Neural progenitor cell (in vitro differentiated cells): ENCODE results near the gene RPS6KB1. TPM values are rescaled to one million over a fixed set of nuclear protein-coding genes. Genes with fewer than 3 reads are reported as not detected.
"Not testable (repeated sequence)": the region's sequence is repeated elsewhere in the genome, so short reads cannot be mapped to it uniquely, and the experiment has no call there.

ENCODE experiments used
- DNase-seq: peaks from one replicate; pipeline ENCODE4 v3.0.0-alpha.2; 2016; ENCODE audit warnings: low spot score
- H2AFZ ChIP-seq: fragments of 200-600 bp; sonication (generic); replicated peaks from 2 replicates; pipeline ENCODE4 v1.6.1; 2016; ENCODE audit warnings: antibody characterized with exemption
- H3F3A ChIP-seq: fragments of 200-600 bp; sonication (generic); 2 replicates; pipeline ENCODE4 v1.6.1; 2016; ENCODE audit warnings: antibody characterized with exemption, low read depth
- H3K27ac ChIP-seq: fragments of 200-600 bp; sonication (generic); 2 replicates; pipeline ENCODE4 v1.5.1; 2016; ENCODE audit warnings: mild to moderate bottlenecking
- H3K27me3 ChIP-seq: fragments of 200-600 bp; sonication (generic); 2 replicates; pipeline ENCODE4 v1.6.1; 2016; ENCODE audit warnings: mild to moderate bottlenecking, moderate library complexity
- H3K36me3 ChIP-seq: fragments of 200-600 bp; sonication (generic); 2 replicates; pipeline ENCODE4 v1.5.1; 2016
- H3K4me1 ChIP-seq: fragments of 200-600 bp; sonication (generic); 2 replicates; pipeline ENCODE4 v1.6.1; 2016; ENCODE audit warnings: mixed run types
- H3K4me2 ChIP-seq: fragments of 200-600 bp; sonication (generic); 2 replicates; pipeline ENCODE4 v1.6.1; 2016
- H3K4me3 ChIP-seq: fragments of 200-600 bp; sonication (generic); 2 replicates; pipeline ENCODE4 v1.5.1; 2016
- H3K79me2 ChIP-seq: fragments of 200-600 bp; sonication (generic); 2 replicates; pipeline ENCODE4 v1.6.1; 2016; ENCODE audit warnings: low read depth
- H3K9ac ChIP-seq: fragments of 200-600 bp; sonication (generic); 2 replicates; pipeline ENCODE4 v1.6.1; 2016
- H3K9me3 ChIP-seq: fragments of 200-600 bp; sonication (generic); 2 replicates; pipeline ENCODE4 v1.5.1; 2016; ENCODE audit warnings: low read depth
- H4K20me1 ChIP-seq: fragments of 200-600 bp; sonication (generic); 2 replicates; pipeline ENCODE4 v1.6.1; 2016; ENCODE audit warnings: low read depth
- H3K27ac Mint-ChIP-seq: 3 replicates; pipeline ENCODE4 v1.8.0; 2021; ENCODE audit warnings: mixed read lengths
- H3K27me3 Mint-ChIP-seq: 2 replicates; pipeline ENCODE4 v1.8.0; 2022; ENCODE audit warnings: low read depth, mild to moderate bottlenecking, inconsistent platforms, moderate library complexity, mixed read lengths; ENCODE audit not compliant: insufficient read depth
- H3K36me3 Mint-ChIP-seq: 3 replicates; pipeline ENCODE4 v1.8.0; 2021; ENCODE audit warnings: mixed read lengths
- H3K4me1 Mint-ChIP-seq: 3 replicates; pipeline ENCODE4 v1.8.0; 2021; ENCODE audit warnings: mixed read lengths
- H3K4me3 Mint-ChIP-seq: 3 replicates; pipeline ENCODE4 v1.8.0; 2021; ENCODE audit warnings: mild to moderate bottlenecking, moderate library complexity, mixed read lengths
- H3K9me3 Mint-ChIP-seq: 3 replicates; pipeline ENCODE4 v1.8.0; 2020; ENCODE audit warnings: mixed read lengths
- EZH2 ChIP-seq: fragments of 200-600 bp; sonication (generic); IDR thresholded peaks from 2 replicates; pipeline ENCODE4 v1.6.1; 2017; ENCODE audit warnings: antibody characterized with exemption, mild to moderate bottlenecking, moderate library complexity
- EZH2phosphoT487 ChIP-seq: fragments of 200-600 bp; sonication (generic); IDR thresholded peaks from 2 replicates; pipeline ENCODE4 v1.6.1; 2017; ENCODE audit warnings: antibody characterized with exemption
- total RNA-seq: library from RNA; depleted of rRNA; stranded (reverse); fragments of >200 nt; gene quantifications from 2 replicates; pipeline ENCODE4 v1.2.3, GENCODE V29; 2015; ENCODE audit warnings: low replicate concordance
- TF ChIP-seq, protein P1 (sequence below): fragments of 200-600 bp; sonication (generic); IDR thresholded peaks from 2 replicates; pipeline ENCODE4 v1.5.1; 2017; ENCODE audit warnings: antibody characterized with exemption, mild to moderate bottlenecking

The RPS6KB1 gene
- total RNA-seq, 1 donor from 2014 or later = 18.7 TPM

DNA sequence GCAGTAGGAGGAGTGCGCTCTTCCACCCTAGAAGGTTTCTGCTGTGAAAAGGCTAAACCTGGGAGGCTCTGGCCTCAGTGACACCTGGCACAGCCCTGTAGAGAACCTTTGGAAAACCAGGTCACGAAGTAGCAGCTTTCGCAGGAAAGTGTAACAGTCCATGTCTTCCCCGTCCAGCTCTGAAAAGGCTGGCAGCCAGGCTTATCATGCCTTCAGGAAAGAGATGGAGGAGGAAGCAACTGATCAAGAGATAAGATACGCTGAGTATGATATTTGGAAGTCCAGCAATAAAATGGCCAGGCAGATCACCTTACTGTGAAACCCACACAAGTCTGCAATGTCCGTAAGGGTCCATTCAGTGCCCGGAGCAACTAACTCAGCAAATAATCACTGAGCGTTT is 22.4 kb upstream of the RPS6KB1 start:
- no peak overlapping the region for H3K4me3 Mint-ChIP-seq
- Histone ChIP-seq H3K4me2 (no peak overlapping the region), H2AFZ (no peak overlapping the region), H3F3A (no peaks in the 10 kb centered on the region), H3K4me3 (no peak overlapping the region), H3K79me2 (no peaks in the 10 kb centered on the region), H3K27ac (no peak overlapping the region), H3K9me3 (no peaks in the 10 kb centered on the region), H3K27me3 (no peaks in the 10 kb centered on the region), H3K9ac (no peak overlapping the region), H3K4me1 (no peaks in the 10 kb centered on the region), H4K20me1 (no peaks in the 10 kb centered on the region), H3K36me3 (no peaks in the 10 kb centered on the region)
- peaks cover 8% of the 10 kb centered on the region for H3K36me3 Mint-ChIP-seq
- no peaks in the 10 kb centered on the region for H3K9me3 Mint-ChIP-seq
- H3K27me3 Mint-ChIP-seq = no peaks in the 10 kb centered on the region
- TF ChIP-seq EZH2 (no peak), EZH2phosphoT487 (no peak)
- TF ChIP-seq, protein P1, sequence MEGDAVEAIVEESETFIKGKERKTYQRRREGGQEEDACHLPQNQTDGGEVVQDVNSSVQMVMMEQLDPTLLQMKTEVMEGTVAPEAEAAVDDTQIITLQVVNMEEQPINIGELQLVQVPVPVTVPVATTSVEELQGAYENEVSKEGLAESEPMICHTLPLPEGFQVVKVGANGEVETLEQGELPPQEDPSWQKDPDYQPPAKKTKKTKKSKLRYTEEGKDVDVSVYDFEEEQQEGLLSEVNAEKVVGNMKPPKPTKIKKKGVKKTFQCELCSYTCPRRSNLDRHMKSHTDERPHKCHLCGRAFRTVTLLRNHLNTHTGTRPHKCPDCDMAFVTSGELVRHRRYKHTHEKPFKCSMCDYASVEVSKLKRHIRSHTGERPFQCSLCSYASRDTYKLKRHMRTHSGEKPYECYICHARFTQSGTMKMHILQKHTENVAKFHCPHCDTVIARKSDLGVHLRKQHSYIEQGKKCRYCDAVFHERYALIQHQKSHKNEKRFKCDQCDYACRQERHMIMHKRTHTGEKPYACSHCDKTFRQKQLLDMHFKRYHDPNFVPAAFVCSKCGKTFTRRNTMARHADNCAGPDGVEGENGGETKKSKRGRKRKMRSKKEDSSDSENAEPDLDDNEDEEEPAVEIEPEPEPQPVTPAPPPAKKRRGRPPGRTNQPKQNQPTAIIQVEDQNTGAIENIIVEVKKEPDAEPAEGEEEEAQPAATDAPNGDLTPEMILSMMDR = no peak
- no peak overlapping the region for H3K27ac Mint-ChIP-seq
- H3K4me1 Mint-ChIP-seq = no peaks in the 10 kb centered on the region
- no peak for DNase-seq

DNA sequence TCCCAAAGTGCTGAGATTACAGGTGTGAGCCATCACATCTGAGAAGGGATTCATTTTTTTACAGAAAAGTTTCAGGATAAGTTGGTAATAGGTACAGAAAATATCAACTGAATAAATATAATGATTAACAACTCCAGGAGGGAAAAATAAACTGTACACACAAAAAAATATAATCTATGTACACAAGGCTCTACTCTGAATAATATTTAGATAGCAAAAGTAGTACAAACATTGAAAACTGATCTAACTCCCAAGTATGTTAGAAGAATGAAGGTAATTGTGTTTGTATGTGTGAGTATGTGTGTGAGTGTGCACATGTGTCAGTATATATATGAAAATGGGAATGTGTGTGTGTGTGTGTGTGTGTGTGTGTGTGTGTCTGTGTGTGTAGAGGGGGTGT is 20.6 kb upstream of the RPS6KB1 start:
- Mint-ChIP-seq H3K4me3 (no peak overlapping the region), H3K36me3 (peaks cover 11% of the 10 kb centered on the region), H3K4me1 (no peaks in the 10 kb centered on the region), H3K9me3 (no peaks in the 10 kb centered on the region), H3K27ac (no peak overlapping the region), H3K27me3 (no peaks in the 10 kb centered on the region)
- no peaks in the 10 kb centered on the region for H3K79me2 ChIP-seq
- H3K4me1 ChIP-seq = no peaks in the 10 kb centered on the region
- no peak overlapping the region for H3K4me3 ChIP-seq
- H3F3A ChIP-seq = no peaks in the 10 kb centered on the region
- DNase-seq = no peak
- H2AFZ ChIP-seq = no peak overlapping the region
- H3K36me3 ChIP-seq = no peaks in the 10 kb centered on the region
- H4K20me1 ChIP-seq = no peaks in the 10 kb centered on the region
- no peaks in the 10 kb centered on the region for H3K9me3 ChIP-seq
- no peak overlapping the region for H3K27ac ChIP-seq
- H3K9ac ChIP-seq = no peak overlapping the region
- TF ChIP-seq EZH2phosphoT487 = no peak
- no peak for TF ChIP-seq EZH2
- TF ChIP-seq, protein P1 = no peak
- no peaks in the 10 kb centered on the region for H3K27me3 ChIP-seq
- no peak overlapping the region for H3K4me2 ChIP-seq

DNA sequence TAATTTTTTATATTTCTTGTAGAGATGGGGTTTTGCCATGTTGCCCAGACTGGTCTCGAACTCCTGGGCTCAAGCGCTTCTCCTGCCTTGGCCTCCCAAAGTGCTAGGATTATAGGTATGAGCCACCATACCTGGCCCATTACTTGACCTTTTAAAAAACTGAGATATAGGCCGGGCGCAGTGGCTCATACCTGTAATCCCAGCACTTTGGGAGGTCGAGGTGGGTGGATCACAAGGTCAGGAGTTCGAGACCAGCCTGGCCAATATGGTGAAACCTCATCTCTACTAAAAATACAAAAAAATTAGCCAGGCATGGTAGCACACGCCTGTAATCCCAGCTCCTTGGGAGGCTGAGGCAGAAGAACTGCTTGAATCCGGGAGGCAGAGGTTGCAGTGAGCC is 19.5 kb upstream of the RPS6KB1 start:
- H3K4me3 Mint-ChIP-seq, H3K4me2 ChIP-seq, H3K9me3 Mint-ChIP-seq, H3K4me3 ChIP-seq, H3K36me3 ChIP-seq, H3K27ac ChIP-seq, H4K20me1 ChIP-seq, DNase-seq, H3K27me3 Mint-ChIP-seq, H3K79me2 ChIP-seq, H3K9me3 ChIP-seq, H3K27ac Mint-ChIP-seq, H3F3A ChIP-seq, H3K4me1 ChIP-seq, H3K4me1 Mint-ChIP-seq, H3K9ac ChIP-seq, H2AFZ ChIP-seq, H3K27me3 ChIP-seq: not testable (repeated sequence)
- peaks cover 15% of the 10 kb centered on the region for H3K36me3 Mint-ChIP-seq

DNA sequence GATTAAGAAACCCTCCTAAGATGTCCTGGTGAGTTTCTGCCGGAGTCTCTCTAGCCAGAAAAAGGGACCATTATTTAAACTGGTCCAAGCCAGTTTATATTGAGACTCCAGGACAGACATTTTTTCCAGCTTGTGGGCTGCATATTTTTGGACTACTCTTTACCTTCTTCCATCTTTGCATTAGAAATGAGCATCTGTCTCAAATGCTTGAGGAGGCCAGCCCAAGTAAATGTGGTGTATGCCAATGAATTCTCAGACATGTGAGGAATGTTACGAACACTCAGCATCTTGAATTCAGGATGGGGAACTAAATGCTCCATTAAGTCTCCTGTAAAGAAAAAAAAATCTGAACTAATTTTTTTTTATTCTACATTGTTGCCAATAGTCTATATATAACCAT is 18.5 kb upstream of the RPS6KB1 start:
- Mint-ChIP-seq H3K36me3 (peaks cover 13% of the 10 kb centered on the region), H3K27me3 (no peaks in the 10 kb centered on the region), H3K27ac (no peak overlapping the region), H3K9me3 (no peaks in the 10 kb centered on the region), H3K4me3 (no peak overlapping the region), H3K4me1 (no peaks in the 10 kb centered on the region)
- Histone ChIP-seq H3K4me2 (no peak overlapping the region), H3K4me1 (no peaks in the 10 kb centered on the region), H3K27me3 (no peaks in the 10 kb centered on the region), H3K36me3 (no peaks in the 10 kb centered on the region), H4K20me1 (no peaks in the 10 kb centered on the region), H3K9ac (no peak overlapping the region), H3K27ac (no peak overlapping the region), H2AFZ (no peak overlapping the region), H3F3A (no peaks in the 10 kb centered on the region), H3K79me2 (no peaks in the 10 kb centered on the region), H3K9me3 (no peaks in the 10 kb centered on the region), H3K4me3 (no peak overlapping the region)
- no peak for TF ChIP-seq EZH2phosphoT487
- TF ChIP-seq, protein P1 = no peak
- TF ChIP-seq EZH2 = no peak
- no peak for DNase-seq
